Subcutaneous adipose tissue (tissue), 4 donors: Measurements from ENCODE around the gene SLC2A4. TPM values are rescaled to one million over a fixed set of nuclear protein-coding genes. Genes with fewer than 3 reads are reported as not detected.

ENCODE experiments used
- total RNA-seq, 4 donors: library from RNA; depleted of rRNA; stranded (reverse); fragments of >200 nt; gene quantifications; one replicate each; pipeline ENCODE4 v1.1.0, GENCODE V29; 2016
- TF ChIP-seq, protein P1 (sequence below): fragments of 450-650 bp; IDR thresholded peaks from one replicate; pipeline ENCODE4 v1.5.1; 2016; ENCODE audit warnings: low read depth, mild to moderate bottlenecking, control low read depth, antibody characterized with exemption, moderate library complexity

SLC2A4 gene
- total RNA-seq, 4 donors from 2014 or later: 5.6 to 91.4 (median 13.8) TPM

DNA sequence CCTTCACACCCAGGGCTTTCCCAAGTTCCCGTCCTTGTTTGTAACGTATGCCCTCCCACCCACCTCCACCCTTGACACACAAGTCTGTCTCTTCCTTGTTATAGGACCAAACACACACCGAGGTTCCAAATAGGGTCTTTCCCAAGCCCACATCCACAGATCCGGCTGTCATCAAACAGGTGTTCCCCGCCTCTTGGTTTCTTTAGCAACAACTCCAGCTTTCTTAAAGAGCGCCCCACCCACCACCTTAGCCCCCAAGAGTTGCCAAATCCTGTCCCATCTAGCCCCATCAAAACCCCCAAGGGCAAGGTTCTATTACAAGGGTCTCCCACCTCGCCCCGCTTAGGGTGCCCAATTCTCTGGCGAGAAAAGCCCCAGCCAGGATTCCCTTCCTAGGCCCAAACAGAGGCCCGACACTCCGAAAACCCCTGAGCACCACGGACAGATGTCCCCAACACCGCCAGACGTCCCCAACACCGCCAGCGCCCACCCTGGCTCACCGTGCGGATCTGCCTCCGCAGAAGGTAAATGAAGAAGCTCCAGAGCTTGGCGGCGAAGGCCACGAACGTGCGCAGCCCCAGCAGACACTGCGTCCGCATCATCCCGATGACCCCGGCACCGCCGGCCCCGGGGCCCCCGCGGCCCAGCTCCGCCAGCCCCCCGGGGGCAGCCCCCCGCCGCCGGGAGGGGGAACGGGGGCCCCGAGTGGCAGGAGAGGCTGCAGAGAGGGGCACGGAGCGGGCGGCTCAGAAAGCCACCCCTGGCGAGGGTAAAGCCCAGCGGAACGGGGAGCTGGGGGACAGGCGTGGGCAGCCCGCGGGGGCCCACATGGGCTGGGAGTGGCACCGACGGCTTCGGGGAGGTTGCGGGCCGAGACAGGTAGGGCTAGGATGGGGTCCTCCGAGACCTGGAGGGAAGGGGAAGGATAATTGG is 30.6 kb upstream of the SLC2A4 start:
- TF ChIP-seq, protein P1, sequence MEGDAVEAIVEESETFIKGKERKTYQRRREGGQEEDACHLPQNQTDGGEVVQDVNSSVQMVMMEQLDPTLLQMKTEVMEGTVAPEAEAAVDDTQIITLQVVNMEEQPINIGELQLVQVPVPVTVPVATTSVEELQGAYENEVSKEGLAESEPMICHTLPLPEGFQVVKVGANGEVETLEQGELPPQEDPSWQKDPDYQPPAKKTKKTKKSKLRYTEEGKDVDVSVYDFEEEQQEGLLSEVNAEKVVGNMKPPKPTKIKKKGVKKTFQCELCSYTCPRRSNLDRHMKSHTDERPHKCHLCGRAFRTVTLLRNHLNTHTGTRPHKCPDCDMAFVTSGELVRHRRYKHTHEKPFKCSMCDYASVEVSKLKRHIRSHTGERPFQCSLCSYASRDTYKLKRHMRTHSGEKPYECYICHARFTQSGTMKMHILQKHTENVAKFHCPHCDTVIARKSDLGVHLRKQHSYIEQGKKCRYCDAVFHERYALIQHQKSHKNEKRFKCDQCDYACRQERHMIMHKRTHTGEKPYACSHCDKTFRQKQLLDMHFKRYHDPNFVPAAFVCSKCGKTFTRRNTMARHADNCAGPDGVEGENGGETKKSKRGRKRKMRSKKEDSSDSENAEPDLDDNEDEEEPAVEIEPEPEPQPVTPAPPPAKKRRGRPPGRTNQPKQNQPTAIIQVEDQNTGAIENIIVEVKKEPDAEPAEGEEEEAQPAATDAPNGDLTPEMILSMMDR: no peak

DNA sequence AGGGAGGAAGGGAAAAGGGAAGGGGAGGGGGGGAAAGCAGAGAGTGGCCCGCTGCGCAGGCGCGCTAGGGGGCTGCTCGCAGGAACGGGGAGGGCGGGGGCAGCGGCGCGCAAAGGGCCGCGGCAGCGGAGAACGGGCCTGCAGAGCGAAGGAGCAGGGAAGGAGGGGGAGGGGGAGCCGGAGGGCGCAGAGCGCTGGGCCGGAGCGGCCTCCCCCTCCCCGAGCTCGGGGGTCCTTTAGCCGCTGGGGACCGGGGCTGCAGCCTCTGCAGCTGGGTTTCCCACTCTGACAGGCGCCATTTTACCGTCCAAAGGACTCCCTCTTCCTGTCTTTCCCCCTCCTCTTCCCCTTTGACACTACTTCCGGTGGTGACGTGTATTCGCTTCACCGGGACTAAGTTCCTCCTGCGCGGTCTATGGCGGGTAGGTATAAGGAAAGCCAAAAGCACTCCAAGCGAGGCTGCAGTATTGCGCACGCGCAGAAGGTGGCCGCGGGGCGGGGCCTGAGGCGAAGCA is 29.8 kb upstream of the SLC2A4 start, which contains the start of gene CTDNEP1:
Gene CTDNEP1, minus strand, starts transcription at position 74 of the 515 bp plus-strand sequence. CDS start 438 bp downstream, outside the sequence.
- TF ChIP-seq, protein P1: no peak

DNA sequence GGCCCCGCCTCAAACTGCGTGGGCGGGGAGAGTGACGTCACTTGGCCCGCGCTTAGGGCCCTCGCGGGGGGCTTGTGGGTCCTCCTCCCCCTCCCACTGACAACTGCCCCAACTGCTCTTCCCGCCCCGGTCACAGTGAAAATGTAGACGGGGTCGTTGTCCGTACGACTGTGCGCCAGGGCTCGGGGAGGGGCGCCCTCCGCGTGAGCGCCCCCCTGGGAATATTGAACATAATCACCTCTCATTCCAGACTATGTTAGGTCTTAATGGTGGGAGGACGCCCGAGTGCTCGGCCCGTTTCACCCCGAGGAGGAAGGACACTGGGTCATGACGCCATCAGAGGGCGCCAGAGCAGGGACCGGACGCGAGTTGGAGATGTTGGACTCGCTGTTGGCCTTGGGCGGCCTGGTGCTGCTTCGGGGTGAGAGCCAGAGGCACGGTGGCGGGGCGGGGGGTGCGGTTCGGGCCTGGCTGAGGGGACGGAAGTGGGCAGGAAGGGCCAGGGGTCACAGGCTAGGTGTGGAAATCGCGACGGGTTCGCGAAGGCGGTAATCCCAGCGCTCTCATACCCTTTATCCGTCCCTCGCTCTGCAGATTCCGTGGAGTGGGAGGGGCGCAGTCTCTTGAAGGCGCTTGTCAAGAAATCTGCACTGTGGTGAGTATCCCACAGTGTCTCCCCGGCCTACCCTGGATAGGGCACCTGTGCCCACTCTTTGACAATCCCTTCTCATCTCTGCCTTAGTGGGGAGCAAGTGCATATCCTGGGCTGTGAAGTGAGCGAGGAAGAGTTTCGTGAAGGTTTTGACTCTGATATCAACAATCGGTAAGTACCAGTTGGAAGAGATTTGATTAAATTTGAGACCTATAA is 29.1 kb upstream of the SLC2A4 start, which contains the start of gene ELP5:
Gene ELP5, plus strand, starts transcription at position 40 of the 868 bp plus-strand sequence. Its CDS starts 336 bp downstream, at position 376.
- TF ChIP-seq, protein P1: no peak

DNA sequence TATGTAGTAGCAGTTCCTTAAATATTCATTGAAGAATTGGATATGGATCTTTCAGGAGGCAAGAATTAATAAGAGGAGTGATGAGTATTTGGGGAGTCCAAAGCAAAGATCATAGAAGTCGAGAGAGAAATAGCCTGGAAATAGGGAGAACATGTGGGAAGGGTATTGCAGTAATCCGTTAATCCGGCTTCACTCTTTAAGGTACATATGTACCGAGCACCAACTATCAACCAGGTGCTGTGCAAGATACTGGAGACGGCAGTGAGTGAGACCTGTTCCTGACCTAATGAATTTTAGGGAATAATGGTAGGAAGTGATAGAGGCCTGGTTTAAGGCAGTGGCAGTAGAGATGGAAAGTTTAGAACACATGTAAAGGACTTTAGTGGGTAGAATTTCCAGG is 28.4 kb upstream of the SLC2A4 start:
- TF ChIP-seq, protein P1: no peak

DNA sequence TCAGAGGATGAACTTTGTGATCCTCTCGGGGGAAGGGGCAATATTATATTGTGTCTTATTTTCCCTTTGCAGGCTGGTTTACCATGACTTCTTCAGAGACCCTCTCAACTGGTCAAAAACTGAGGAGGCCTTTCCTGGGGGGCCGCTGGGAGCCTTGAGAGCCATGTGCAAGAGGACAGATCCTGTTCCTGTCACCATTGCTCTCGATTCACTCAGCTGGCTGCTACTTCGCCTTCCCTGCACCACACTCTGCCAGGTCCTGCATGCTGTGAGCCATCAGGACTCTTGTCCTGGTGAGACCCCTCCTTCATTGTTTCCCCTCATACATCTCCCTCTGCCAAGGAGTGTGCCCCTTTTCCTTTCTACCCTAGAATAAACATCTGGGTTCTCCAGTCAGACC is 27.0 kb upstream of the SLC2A4 start:
- TF ChIP-seq, protein P1: no peak

DNA sequence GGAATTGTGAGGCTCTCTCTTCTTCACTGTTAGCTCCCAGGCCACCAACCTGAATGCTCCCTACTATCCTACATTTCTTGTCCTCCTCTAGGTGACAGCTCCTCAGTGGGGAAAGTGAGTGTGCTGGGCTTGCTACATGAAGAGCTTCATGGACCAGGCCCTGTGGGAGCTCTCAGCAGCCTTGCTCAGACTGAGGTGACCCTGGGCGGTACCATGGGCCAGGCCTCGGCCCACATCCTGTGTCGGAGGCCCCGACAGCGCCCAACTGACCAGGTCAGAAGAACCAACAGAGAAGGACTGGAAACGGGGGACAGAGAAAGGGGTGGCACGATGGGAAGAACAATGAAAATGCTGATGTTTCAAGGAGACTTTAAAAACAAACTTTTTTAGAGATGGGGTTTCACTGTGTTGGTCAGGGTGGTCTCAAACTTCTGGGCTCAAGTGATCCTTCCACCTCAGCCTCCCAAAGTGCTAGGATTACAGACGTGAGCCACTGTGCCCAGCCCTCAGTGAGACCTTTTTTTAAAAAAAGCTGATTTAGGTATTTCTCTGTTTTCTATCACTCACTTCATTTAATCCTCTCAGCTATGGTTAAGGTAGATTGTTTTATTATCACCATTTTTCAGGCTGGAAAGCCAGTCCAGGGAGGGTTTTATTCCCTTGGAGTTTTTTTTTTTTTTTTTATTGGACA is 24.6 kb upstream of the SLC2A4 start:
- TF ChIP-seq, protein P1: no peak
